Posterior cingulate gyrus (tissue), 11 donors: Measurements from ENCODE around the gene SLCO1B1.
A peak's percentile ranks its signal among the peaks of the same experiment; 100 is the strongest.
"Not testable (repeated sequence)": the region's sequence is repeated elsewhere in the genome, so short reads cannot be mapped to it uniquely, and the experiment has no call there.

Experiments used
- DNase-seq, 10 donors: peaks; one replicate each; pipeline versions ENCODE4 v3.0.0 to v3.0.0-alpha.2; 2020 to 2021; ENCODE audit warnings: mixed read lengths in 3 of 10
- intact Hi-C: fragments of 100-400 bp; cut with DNase I; formaldehyde crosslinking; loops from one replicate; pipeline ENCODE4 v1.15.1; 2023

Gene SLCO1B1

DNA sequence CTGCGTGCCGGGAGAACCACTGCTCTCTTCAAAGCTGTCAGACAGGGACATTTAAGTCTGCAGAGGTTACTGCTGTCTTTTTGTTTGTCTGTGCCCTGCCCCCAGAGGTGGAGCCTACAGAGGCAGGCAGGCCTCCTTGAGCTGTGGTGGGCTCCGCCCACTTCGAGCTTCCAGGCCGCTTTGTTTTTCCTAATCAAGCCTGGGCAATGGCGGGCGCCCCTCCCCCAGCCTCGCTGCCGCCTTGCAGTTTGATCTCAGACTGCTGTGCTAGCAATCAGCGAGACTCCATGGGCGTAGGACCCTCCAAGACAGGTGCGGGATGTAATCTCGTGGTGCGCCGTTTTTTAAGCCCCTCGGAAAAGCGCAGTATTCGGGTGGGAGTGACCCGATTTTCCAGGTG, 83.4 kb downstream of the SLCO1B1 start:
- intact Hi-C loops, DNase-seq: not testable (repeated sequence)

DNA sequence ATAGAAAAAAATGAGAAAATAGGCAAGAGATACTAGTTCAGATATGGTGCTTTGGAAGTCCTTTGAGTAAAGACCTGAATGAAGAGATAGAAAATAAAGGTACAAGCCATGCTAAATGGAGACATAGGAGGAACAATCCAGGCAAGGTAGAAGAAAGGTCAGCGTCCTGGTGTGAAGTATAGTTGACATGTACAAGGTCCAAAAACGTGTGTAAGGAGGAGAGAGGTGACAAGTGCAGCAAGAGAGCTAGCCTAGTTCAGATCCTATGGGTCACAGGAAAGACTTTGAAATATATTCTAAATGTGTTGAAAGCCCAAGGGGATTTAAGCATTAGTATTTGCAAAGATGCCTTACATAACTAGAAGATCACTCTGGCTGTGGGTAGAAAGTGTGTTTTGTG, 88.2 kb downstream of the SLCO1B1 start:
- DNase-seq, result no peak
- intact Hi-C loops, result no loop called here

DNA sequence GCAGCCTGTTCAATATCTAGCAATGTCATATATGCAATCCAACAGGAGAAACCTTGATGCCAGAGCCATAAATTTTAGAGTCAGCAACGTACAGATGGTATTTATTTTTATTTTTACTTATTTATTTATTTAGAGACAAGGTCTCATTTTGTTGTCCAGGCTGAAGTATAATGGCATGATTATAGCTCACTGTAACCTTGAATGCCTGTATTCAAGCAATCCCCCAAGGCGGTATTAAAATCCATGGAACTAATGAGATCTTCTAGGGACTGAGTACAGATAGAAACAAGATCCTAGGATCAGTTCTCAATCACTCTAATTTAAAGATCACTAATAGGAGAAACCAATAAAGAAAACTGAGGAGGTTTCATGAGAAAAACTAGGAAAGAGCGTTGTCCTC, 89.3 kb downstream of the SLCO1B1 start:
- DNase-seq, result no peak
- intact Hi-C loops, result no loop called here

DNA sequence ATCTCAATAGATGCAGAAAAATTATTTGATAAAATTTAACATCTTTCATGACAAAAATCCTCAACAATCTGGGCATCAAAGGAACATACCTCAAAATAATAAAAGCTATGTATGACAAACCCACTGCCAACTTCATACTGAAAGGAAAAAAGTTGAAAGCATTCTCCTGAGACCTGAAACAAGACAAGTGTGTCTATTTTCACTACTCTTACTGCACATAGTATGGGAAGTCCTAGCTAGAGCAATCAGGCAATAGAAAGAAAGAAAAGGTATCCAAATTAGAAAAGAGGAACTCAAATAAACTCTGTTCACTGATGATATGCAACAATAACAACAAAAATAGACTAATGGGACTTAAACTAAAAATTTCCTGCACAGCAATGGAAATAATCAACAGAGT, 90.1 kb downstream of the SLCO1B1 start:
- no peak for DNase-seq

DNA sequence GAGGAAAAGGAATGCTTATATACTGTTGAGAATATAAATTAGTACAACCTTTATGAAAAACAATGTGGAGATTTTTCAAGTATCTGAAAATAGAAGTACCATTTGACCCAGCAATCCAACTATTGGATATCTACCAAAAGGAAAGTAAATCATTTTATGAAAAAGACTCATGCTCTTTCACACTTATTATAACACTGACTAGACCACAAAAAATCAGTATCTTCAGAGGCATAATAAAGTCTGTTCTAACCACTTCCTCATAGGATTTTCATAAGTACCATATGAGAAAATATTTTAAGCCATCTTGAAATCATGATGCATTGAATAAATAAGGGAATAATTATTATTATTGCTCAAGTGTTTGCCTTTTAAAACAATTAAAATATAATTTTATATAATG, 90.8 kb downstream of the SLCO1B1 start:
- DNase-seq, result no peak
- intact Hi-C loops, result no loop called here

More for the DNA sequence above, 90.1 kb downstream of the SLCO1B1 start:
- intact Hi-C loops, result no loop called here

DNA sequence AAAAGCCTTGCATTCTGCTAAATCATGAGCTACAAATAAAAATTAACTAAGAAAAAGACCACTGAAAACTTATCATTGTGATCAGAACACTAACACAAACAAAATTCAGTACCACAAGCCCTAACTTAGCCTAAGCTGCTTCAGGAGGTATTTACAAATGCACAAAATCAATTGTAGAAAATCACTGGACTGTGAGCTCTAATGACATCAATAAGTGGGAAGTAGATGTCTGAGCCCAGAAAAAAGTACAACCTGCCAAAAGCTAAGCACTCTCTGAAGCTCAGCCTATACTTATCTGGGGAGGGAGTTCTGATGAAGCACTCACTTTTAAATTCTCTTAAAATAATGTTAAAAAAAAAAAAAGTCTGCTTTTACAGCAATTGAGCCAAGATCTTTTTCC, 92.9 kb downstream of the SLCO1B1 start:
- no peak for DNase-seq
- intact Hi-C loops, result no loop called here

DNA sequence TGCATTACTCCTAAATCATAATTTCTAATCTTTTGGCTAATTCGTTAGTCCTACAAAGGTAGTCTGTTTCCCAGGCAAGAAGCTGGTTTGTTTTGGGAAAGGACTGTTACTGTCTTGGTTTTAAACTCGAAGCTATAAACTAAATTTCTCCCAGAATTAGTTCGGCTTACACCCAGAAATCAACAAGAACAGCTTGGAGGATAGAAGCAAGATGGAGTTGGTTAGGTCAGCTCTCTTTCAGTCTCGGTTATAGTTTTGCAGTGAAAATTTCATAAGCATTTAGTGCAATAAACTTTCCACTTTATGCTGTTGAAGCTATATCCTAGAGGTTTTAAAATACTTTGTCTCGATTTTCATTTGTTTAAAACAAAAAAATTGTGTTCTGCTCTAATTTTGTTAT, 103.4 kb downstream of the SLCO1B1 start:
- intact Hi-C loops, result no loop called here
- DNase-seq, result no peak

DNA sequence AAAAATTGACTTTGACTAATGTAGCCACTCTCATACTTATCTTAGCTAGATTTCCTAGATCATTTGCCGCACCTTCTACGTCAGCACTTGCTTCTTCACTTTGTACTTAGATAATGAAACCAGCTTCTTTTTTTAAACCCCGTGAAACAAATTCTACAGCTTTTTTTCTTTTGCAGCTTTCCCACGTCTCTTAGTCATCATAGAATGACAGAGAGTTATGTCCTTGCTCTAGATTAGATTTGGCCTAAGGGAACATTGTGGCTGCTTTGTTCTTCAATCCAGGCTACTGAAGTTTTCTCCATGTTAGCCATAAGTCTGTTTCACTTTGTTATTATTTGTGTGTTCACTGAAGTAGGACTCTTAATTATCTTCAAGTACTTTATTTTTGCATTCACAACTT, 108.9 kb downstream of the SLCO1B1 start:
- intact Hi-C loops, result no loop called here
- no peak for DNase-seq

DNA sequence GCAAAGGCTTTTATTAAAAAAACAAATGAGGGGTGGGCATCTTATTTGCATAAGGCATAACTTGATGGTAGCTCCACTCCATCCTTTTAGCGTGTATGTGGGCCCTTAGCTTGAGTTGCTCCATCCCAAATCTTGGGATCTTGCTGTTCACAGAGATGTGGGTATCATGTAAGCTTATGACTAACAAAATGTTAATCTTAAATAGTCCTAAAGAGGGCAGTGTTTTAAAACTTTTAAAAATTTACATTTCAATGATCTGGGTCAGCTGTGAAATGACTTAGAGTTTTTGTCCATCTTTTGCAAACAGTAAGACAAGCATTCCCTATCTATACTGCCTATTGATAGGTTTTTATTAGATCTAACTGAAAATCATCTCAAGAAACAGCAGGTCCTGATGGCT, 117.7 kb downstream of the SLCO1B1 start:
- no peak for DNase-seq
- intact Hi-C loops, result loop anchor here (5.0 kb wide), 2 partner anchors 189 to 434 kb away; partner anchors contain the start of gene PYROXD1

DNA sequence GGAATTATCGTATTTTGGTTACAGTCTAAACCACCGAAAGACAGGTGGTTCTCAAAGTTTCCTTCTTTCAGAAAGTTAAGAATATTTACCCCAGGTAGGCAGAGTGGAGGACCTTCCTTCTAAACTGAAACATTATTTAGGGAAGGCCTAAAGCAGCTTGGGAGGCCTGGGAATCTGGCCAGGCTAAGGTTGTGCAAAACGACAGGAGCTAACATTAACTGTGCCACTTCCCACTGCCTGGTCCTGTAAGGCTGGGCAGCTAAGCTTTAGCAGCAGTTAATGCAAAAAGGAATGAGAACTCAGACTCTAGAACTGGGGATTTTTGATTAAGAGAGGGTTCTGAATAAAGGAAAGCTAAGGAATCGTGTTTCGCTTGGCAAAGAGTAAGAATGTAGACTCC, 121.1 kb downstream of the SLCO1B1 start:
- intact Hi-C loops, result no loop called here
- no peak for DNase-seq

DNA sequence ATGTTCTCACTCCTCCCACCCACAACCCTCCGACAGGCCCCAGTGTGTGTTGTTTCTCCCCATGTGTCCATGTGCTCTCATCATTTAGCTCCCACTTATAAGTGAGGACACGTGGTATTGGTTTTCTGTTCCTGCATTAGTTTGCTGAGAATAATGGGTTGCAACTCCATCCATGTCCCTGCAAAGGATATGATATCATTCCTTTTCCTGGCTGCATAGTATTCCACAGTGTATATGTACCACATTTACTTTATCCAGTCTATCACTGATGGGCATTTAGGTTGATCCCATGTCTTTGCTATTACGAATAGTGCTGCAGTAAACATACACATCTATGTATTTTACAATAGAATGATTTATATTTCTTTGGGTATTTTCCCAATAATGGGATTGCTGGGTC, 126.2 kb downstream of the SLCO1B1 start:
- intact Hi-C loops, result no loop called here
- no peak for DNase-seq

DNA sequence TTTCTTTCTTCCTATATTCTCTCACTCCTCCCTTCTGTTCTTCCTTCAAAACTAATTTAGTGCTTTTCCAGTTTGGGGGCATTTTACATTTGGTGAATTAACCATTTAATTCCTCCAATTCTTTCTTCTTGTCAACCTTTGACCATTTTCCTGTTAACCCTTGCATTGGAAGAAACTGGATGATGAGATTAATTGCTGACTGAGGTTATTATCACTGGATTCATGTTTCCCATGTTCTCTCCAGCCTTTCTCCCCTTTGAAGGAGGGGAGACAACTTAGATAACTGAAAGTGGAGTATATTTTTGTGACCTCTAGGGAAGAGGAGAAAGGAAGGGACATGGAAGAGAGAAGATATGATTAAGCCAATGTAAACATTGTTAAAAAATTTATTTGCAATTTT, 133.2 kb downstream of the SLCO1B1 start:
- intact Hi-C loops, result no loop called here

DNA sequence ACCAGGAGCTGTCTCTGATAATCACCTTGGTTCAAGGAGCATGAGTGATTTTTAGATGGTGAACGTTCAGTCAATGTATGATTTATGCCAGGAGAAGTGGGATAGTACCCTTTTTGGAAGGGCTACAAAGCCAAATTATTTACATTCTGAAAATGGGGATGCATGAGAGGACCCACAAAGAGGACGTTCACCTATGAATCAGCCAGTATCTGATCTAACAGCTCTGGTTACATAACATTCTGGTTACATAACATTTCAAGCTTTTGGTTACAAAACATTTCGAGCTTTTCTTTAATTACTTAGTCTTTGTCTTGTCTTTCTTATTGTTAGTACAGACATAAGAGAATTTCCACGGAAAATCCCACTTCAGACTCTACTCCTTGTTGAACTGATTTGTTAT, 134.9 kb downstream of the SLCO1B1 start:
- no peak for DNase-seq
- intact Hi-C loops, result no loop called here

More for the DNA sequence above, 133.2 kb downstream of the SLCO1B1 start:
- no peak for DNase-seq

DNA sequence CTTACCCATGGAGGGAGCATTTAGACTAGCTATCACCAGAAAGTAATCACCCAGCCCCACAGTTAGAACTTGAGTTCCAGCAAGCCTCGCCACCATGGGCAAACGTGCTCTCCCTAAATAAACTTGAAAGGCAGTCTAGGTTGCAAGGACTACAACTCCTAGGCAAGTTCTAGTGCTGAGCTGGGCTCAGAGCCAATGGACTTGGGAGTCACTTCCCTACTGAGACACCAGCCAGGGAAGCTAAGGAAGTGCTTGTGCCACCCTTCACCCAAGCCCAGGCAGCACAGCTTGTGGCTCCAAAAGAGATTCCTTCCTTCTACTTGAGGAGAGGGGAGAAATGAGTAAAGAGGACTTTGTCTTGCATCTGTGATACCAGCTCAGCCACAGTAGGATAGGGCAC, 145.8 kb downstream of the SLCO1B1 start:
- intact Hi-C loops, result no loop called here
- peak in 1 of 10 donors; percentile 27 for DNase-seq
